ENCODE results near the gene ZNF577. TPM values are rescaled to one million over a fixed set of nuclear protein-coding genes. Genes with fewer than 3 reads are reported as not detected.

The ZNF577 gene
- total and polyA plus RNA-seq, 2 of the 13 experiments (the other 11 are each of a cell fraction or from before 2014, with no cell fraction given), result 5.7 to 7.6 TPM

DNA sequence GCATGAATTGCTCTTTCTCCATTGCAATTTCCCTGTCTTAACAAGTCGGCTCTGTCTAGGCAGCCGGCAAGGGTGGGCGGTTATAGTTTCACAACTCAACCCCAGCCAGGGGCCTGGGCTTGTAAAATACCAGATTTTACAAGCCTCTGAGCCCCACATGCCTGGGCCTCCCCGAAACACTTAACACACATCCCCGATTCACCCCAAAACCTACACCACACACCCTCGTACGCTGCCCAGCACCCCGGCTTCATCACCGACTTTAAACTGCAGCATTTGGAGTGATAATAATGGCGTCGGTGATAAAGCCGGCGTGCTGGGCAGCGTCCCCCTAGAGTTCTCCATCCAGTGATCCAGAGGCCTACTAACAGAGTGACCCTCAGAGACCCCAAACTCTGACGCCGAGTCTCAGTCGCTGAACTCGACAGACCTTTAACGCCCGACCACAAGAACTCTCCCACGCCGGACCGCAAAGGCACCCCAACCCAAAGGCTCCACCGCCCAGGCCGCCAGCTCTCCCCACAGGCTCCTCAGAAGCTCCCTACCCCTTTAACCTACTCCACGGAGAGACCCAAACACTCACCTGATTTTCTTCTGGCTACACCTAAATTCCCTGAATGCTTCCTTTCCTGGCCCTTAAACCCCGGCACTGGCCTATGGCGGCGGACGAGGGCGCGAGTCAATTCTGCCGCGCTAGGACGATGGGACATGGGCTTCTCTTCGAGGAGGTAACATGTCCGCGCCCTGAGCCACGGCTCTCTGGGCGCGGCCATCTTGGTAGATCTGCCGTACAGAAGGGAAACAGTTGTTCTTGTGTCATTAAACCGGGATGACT, 16.8 kb upstream of the ZNF577 start, which contains the start of gene ZNF649 (continued):
- TF ChIP-seq POLR2AphosphoS5 (IDR thresholded peaks at IDR 0.05; ENCODE audit: low read depth, low read length) (peak; percentile 78), PLRG1 (conservative IDR thresholded peaks at IDR 0.05) (no peak), ZNF75D (CRISPR knock-in tag; IDR thresholded peaks at IDR 0.05; ENCODE audit: borderline replicate concordance) (no peak), BRCA1 (CRISPR knock-in tag; IDR thresholded peaks at IDR 0.05) (no peak), FOXK1 (CRISPR knock-in tag; IDR thresholded peaks at IDR 0.05; ENCODE audit: borderline replicate concordance, low read depth) (no peak; the same call in 1 of the 2 replicates), ZNF296 (CRISPR knock-in tag; conservative IDR thresholded peaks at IDR 0.05) (no peak), NR2F1 (CRISPR knock-in tag; IDR thresholded peaks at IDR 0.05) (no peak), NFE2L1 (CRISPR knock-in tag; IDR thresholded peaks at IDR 0.05; ENCODE audit: borderline replicate concordance) (0 out of 2 replicates have a peak, but pooled peaks have one; percentile 52), CHCHD3 (CRISPR knock-in tag; IDR thresholded peaks at IDR 0.05) (no peak), SAP130 (CRISPR knock-in tag; IDR thresholded peaks at IDR 0.05; ENCODE audit: low read depth) (peak; percentile 95), ZNF501 (CRISPR knock-in tag; IDR thresholded peaks at IDR 0.05) (peak; percentile 69), NFIB (CRISPR knock-in tag; IDR thresholded peaks at IDR 0.05; ENCODE audit: borderline replicate concordance) (no peak), ZNF143 (CRISPR knock-in tag; IDR thresholded peaks at IDR 0.05) (peak; percentile 87), ZNF33A (CRISPR knock-in tag; IDR thresholded peaks at IDR 0.05; ENCODE audit: borderline replicate concordance) (no peak), HNRNPLL (IDR thresholded peaks at IDR 0.05; ENCODE audit: low read depth, low read length, poor library complexity, severe bottlenecking) (peak; percentile 27), ZFP37 (CRISPR knock-in tag; IDR thresholded peaks at IDR 0.05; ENCODE audit: borderline replicate concordance) (no peak), ZNF260 (CRISPR knock-in tag; IDR thresholded peaks at IDR 0.05; ENCODE audit: borderline replicate concordance, low read depth) (no peak), NFKBIZ (CRISPR knock-in tag; IDR thresholded peaks at IDR 0.05) (no peak), ZNF333 (CRISPR knock-in tag; IDR thresholded peaks at IDR 0.05; ENCODE audit: borderline replicate concordance) (no peak), ARID2 (CRISPR knock-in tag; IDR thresholded peaks at IDR 0.05; ENCODE audit: borderline replicate concordance) (no peak), ZBTB20 (CRISPR knock-in tag; IDR thresholded peaks at IDR 0.05; ENCODE audit: borderline replicate concordance, low read depth) (no peak), REXO4 (CRISPR knock-in tag; IDR thresholded peaks at IDR 0.05; ENCODE audit: borderline replicate concordance) (no peak), ZNF569 (CRISPR knock-in tag; IDR thresholded peaks at IDR 0.05; ENCODE audit: borderline replicate concordance) (no peak), ZFX (CRISPR knock-in tag; IDR thresholded peaks at IDR 0.05; ENCODE audit: low read depth) (peak; percentile 84), ZNF674 (CRISPR knock-in tag; IDR thresholded peaks at IDR 0.05; ENCODE audit: low read depth) (no peak)
- TF ChIP-seq, protein P1, sequence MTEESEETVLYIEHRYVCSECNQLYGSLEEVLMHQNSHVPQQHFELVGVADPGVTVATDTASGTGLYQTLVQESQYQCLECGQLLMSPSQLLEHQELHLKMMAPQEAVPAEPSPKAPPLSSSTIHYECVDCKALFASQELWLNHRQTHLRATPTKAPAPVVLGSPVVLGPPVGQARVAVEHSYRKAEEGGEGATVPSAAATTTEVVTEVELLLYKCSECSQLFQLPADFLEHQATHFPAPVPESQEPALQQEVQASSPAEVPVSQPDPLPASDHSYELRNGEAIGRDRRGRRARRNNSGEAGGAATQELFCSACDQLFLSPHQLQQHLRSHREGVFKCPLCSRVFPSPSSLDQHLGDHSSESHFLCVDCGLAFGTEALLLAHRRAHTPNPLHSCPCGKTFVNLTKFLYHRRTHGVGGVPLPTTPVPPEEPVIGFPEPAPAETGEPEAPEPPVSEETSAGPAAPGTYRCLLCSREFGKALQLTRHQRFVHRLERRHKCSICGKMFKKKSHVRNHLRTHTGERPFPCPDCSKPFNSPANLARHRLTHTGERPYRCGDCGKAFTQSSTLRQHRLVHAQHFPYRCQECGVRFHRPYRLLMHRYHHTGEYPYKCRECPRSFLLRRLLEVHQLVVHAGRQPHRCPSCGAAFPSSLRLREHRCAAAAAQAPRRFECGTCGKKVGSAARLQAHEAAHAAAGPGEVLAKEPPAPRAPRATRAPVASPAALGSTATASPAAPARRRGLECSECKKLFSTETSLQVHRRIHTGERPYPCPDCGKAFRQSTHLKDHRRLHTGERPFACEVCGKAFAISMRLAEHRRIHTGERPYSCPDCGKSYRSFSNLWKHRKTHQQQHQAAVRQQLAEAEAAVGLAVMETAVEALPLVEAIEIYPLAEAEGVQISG (CRISPR knock-in tag; IDR thresholded peaks at IDR 0.05), result peak; percentile 98
- TF ChIP-seq, protein P2, sequence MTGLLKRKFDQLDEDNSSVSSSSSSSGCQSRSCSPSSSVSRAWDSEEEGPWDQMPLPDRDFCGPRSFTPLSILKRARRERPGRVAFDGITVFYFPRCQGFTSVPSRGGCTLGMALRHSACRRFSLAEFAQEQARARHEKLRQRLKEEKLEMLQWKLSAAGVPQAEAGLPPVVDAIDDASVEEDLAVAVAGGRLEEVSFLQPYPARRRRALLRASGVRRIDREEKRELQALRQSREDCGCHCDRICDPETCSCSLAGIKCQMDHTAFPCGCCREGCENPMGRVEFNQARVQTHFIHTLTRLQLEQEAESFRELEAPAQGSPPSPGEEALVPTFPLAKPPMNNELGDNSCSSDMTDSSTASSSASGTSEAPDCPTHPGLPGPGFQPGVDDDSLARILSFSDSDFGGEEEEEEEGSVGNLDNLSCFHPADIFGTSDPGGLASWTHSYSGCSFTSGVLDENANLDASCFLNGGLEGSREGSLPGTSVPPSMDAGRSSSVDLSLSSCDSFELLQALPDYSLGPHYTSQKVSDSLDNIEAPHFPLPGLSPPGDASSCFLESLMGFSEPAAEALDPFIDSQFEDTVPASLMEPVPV (CRISPR knock-in tag; IDR thresholded peaks at IDR 0.05), result no peak
